Gastroesophageal sphincter (tissue), 4 donors: ENCODE measurements around the gene GPT2. TPM values are rescaled to one million over a fixed set of nuclear protein-coding genes. Genes with fewer than 3 reads are reported as not detected.
"Not testable (repeated sequence)": the region's sequence is repeated elsewhere in the genome, so short reads cannot be mapped to it uniquely, and the experiment has no call there.

ENCODE experiments used
- ATAC-seq: fragments of 150-250 bp; one replicate; pipeline ENCODE4 v1.9.1; 2016; ENCODE audit warnings: mild to moderate bottlenecking, moderate library complexity
- H3K27ac ChIP-seq, 4 donors: fragments of 200-600 bp; sonication (generic) in 3 of 4; 1 replicate in 3 of 4; 2 replicates in 1 of 4; pipeline ENCODE4 v1.5.1; 2016 to 2019
- H3K27me3 ChIP-seq: fragments of 200-600 bp; sonication (generic); one replicate; pipeline ENCODE4 v1.5.1; 2019
- H3K36me3 ChIP-seq, 2 donors: fragments of 200-600 bp; sonication (generic); one replicate each; pipeline ENCODE4 v1.5.1; 2019; ENCODE audit warnings: control low read depth in 1 of 2
- H3K4me1 ChIP-seq, 3 donors: fragments of 200-600 bp; sonication (generic); 1 replicate in 2 of 3; 2 replicates in 1 of 3; pipeline ENCODE4 v1.5.1; 2016 to 2019; ENCODE audit warnings: control low read depth in 2 of 3
- H3K4me3 ChIP-seq, 2 donors: fragments of 200-600 bp; sonication (generic); one replicate each; pipeline ENCODE4 v1.5.1; 2019; ENCODE audit warnings: mild to moderate bottlenecking in 1 of 2, moderate library complexity in 1 of 2
- H3K9me3 ChIP-seq, 3 donors: fragments of 200-600 bp; sonication (generic); one replicate each; pipeline ENCODE4 v1.5.1; 2017 to 2019; ENCODE audit warnings: control low read depth in 2 of 3
- EP300 ChIP-seq: sonication (generic); formaldehyde crosslinking; IDR thresholded peaks from one replicate; pipeline ENCODE4 v1.6.1; 2017; ENCODE audit warnings: antibody characterized with exemption, mild to moderate bottlenecking
- POLR2A ChIP-seq, 2 donors: fragments of 450-650 bp; IDR thresholded peaks; one replicate each; pipeline ENCODE4 v1.6.1; 2017; ENCODE audit warnings: antibody characterized with exemption in 2 of 2, mild to moderate bottlenecking in 2 of 2, moderate library complexity in 1 of 2
- POLR2AphosphoS5 ChIP-seq: sonication (generic); formaldehyde crosslinking; IDR thresholded peaks from one replicate; pipeline ENCODE4 v1.6.1; 2017; ENCODE audit warnings: antibody characterized with exemption
- WGBS, 2 donors: methylation state at CpG; one replicate each; pipeline ENCODE4 v1.1.5; 2018; ENCODE audit warnings: low coverage in 1 of 2; 5-methylcytosine and 5-hydroxymethylcytosine counted together
- total RNA-seq, 4 donors: library from RNA; depleted of rRNA; stranded (reverse); fragments of >200 nt; gene quantifications; one replicate each; pipeline ENCODE4 v1.1.0, GENCODE V29; 2016
- TF ChIP-seq, protein P1 (sequence below), 4 experiments: fragments of 200-600 bp in 2 of 4; fragments of 450-650 bp in 2 of 4; sonication (generic) in 1 of 4; IDR thresholded peaks; one replicate each; pipeline ENCODE4 v1.5.1; 2017 to 2019; ENCODE audit warnings: antibody characterized with exemption in 4 of 4, mild to moderate bottlenecking in 2 of 4, moderate library complexity in 2 of 4

The GPT2 gene
- total RNA-seq, 4 donors from 2014 or later: 3.8 to 8.6 (median 5.4) TPM

DNA sequence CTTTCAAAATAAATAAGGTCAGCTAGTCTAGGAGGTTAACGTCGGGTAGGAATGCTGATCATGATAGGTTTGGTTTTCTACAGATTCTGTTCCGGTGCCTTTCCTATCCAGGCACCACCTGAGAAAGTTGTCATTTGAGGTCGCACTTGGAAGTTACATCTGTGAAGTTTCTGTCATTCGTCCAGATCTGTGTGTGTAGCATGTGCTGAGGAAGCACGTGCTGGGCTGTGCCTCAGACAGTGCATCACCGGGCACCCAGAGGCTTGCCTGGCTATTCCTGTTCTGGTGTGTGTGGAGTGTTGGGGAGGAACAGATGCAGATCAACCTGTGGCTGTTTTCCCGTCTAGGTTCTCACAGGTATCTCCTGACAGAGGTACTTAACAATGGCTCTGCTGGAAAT, 46.7 kb downstream of the GPT2 start:
- WGBS, 2 donors: 65 to 82% methylated on average over 8 of the region's 8 CpGs
- H3K36me3 ChIP-seq: peaks cover 0 to 26% of the 10 kb centered on the region in 2 donors
- TF ChIP-seq EP300 (no peak), POLR2AphosphoS5 (no peak), POLR2A (IDR thresholded peaks at IDR 0.05) (no peak)
- TF ChIP-seq, protein P1, sequence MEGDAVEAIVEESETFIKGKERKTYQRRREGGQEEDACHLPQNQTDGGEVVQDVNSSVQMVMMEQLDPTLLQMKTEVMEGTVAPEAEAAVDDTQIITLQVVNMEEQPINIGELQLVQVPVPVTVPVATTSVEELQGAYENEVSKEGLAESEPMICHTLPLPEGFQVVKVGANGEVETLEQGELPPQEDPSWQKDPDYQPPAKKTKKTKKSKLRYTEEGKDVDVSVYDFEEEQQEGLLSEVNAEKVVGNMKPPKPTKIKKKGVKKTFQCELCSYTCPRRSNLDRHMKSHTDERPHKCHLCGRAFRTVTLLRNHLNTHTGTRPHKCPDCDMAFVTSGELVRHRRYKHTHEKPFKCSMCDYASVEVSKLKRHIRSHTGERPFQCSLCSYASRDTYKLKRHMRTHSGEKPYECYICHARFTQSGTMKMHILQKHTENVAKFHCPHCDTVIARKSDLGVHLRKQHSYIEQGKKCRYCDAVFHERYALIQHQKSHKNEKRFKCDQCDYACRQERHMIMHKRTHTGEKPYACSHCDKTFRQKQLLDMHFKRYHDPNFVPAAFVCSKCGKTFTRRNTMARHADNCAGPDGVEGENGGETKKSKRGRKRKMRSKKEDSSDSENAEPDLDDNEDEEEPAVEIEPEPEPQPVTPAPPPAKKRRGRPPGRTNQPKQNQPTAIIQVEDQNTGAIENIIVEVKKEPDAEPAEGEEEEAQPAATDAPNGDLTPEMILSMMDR (IDR thresholded peaks at IDR 0.05): no peak
- H3K27ac ChIP-seq: no peak overlapping the region
- ATAC-seq: no peak
- peaks cover 6% of the 10 kb centered on the region for H3K27me3 ChIP-seq
- peaks cover 0 to 8% (median 2%) of the 10 kb centered on the region in 3 donors for H3K4me1 ChIP-seq
- H3K9me3 ChIP-seq: no peaks in the 10 kb centered on the region
- no peak overlapping the region for H3K4me3 ChIP-seq

DNA sequence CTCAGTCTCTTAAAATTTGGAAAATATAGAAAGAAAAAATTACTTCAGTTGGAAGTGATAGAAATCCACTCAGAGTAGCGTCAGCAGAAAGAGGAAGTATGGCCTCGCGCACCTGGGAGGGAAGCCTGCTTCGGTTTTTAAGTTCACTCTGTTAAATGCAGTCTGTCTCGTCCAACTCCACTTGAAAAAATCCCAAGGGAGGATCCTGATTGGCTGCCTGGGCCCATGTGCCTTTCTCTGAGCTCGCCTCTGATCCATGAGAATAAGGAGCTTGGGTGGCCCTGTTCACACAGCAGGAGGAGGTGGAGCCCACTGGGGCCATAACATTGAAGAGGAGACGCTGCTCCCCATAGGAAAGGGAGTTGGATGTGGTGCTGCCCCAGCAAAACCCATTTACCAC, 48.6 kb downstream of the GPT2 start:
- Histone ChIP-seq H3K27me3 (peaks cover 6% of the 10 kb centered on the region), H3K9me3 (no peaks in the 10 kb centered on the region), H3K27ac (no peak overlapping the region), H3K4me1 (peaks cover 0 to 8% (median 2%) of the 10 kb centered on the region in 3 donors), H3K36me3 (peaks cover 0 to 10% of the 10 kb centered on the region in 2 donors), H3K4me3 (no peak overlapping the region)
- WGBS, 2 donors: 70 to 78% methylated on average over 5 of the region's 7 CpGs
- TF ChIP-seq, protein P1 (IDR thresholded peaks at IDR 0.05): no peak
- TF ChIP-seq POLR2A (IDR thresholded peaks at IDR 0.05): no peak
- TF ChIP-seq POLR2AphosphoS5: no peak
- TF ChIP-seq EP300: no peak
- ATAC-seq: no peak

DNA sequence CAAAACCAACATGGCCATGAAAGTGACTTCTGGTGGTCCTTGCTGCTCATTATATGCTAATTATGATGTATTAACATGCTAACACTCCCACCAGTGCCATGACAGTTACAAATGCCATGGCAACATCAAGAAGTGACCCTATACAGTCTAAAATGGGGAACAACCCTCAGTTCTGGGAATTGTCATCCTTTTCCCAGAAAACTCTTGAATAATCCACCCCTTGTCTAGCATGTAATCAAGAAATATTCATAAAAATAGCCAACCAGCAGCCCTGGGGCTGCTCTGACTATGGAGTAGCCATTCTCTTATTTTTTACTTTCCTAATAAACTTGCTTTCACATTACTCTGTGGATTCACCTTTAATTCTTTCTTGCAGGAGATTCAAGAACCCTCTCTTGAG, 53.4 kb downstream of the GPT2 start:
- Histone ChIP-seq H3K4me3 (no peak overlapping the region), H3K27me3 (peaks cover 6% of the 10 kb centered on the region), H3K27ac (no peak overlapping the region), H3K36me3 (no peaks in the 10 kb centered on the region), H3K4me1 (no peaks in the 10 kb centered on the region), H3K9me3 (no peaks in the 10 kb centered on the region)
- ATAC-seq: no peak
- TF ChIP-seq POLR2A (IDR thresholded peaks at IDR 0.05): no peak
- TF ChIP-seq EP300: no peak
- no peak for TF ChIP-seq POLR2AphosphoS5
- TF ChIP-seq, protein P1 (IDR thresholded peaks at IDR 0.05): no peak

DNA sequence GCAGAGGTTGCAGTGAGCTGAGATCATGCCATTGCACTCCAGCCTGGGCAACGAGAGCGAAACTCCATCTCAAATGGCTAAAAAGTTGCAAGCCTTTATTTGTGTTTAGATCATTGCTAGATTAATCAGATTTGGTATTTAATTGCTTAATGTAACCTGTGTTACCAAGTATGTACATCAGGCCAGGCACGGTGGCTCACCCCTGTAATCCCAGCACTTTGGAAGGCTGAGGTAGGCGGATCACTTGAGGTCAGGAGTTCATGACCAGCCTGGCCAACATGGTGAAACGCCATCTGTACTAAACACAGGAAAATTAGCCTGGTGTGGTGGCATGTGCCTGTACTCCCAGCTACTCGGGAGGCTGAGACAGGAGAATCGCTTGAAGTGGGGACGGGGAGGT, 60.6 kb downstream of the GPT2 start:
- ATAC-seq, H3K9me3 ChIP-seq: not testable (repeated sequence)

DNA sequence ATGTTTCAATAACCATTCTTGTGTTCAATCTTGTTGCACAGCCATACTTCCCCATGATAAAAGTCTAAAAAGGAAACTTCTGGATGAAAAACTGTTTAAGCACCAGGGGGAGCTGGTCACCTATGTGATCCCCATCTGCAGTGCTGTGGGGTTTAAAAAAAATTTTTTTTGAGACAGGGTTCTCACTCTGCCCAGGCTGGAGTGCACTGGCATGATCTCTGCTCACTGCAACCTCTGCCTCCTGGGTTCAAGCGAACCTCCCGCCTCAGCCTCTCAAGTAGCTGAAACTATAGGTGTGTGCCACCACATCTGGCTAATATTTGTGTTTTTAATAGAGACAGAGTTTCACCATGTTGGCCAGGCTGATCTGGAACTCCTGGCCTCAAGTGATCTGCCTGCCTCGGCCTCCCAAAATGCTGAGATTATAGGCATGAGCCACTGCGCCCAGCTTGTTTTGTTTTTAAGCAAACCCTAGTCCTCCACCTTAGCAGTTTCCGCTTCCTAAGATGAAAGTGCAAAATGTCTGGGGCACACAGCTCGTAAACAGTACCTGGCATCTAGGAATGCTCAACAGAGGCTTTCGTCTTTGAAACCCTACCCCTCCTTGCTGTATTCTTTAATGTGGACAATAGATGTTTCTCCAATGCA, 63.9 kb downstream of the GPT2 start:
- H3K4me1 ChIP-seq: no peaks in the 10 kb centered on the region
- H3K4me3 ChIP-seq: no peak overlapping the region
- H3K27me3 ChIP-seq: no peaks in the 10 kb centered on the region
- TF ChIP-seq POLR2AphosphoS5 (no peak), POLR2A (IDR thresholded peaks at IDR 0.05) (no peak)
- TF ChIP-seq, protein P1 (IDR thresholded peaks at IDR 0.05): peak in 3 of 4 experiments; percentile 21 to 33 (median 24)
- no peak for ATAC-seq
- WGBS, 2 donors: 90 to 92% methylated on average over 2 of the region's 7 CpGs
- H3K27ac ChIP-seq: no peak overlapping the region
- H3K9me3 ChIP-seq: no peaks in the 10 kb centered on the region
- H3K36me3 ChIP-seq: no peaks in the 10 kb centered on the region

More for the DNA sequence above, 60.6 kb downstream of the GPT2 start:
- not testable (repeated sequence) for H3K4me3 ChIP-seq, H3K27me3 ChIP-seq, H3K36me3 ChIP-seq, H3K4me1 ChIP-seq, H3K27ac ChIP-seq
- 85 to 88% methylated on average over 5 to 6 of the region's 8 CpGs for WGBS, 2 donors
